NCI-H446 treated with DMSO at 0.1 percent for 48 hours (cell line): ENCODE measurements around the gene GPATCH11.

ENCODE experiments used
- DNase-seq: peaks from one replicate; lab custom pipeline; 2025; lab: John Stamatoyannopoulos, UW

Gene GPATCH11

GRCh38 chr2:37109523-37109922 is 25.2 kb downstream of the GPATCH11 start:
- DNase-seq = no peak

- no peak for DNase-seq
Observed at GRCh38 chr2:37110306-37111212, 26.2 kb downstream of the GPATCH11 start.

DNA sequence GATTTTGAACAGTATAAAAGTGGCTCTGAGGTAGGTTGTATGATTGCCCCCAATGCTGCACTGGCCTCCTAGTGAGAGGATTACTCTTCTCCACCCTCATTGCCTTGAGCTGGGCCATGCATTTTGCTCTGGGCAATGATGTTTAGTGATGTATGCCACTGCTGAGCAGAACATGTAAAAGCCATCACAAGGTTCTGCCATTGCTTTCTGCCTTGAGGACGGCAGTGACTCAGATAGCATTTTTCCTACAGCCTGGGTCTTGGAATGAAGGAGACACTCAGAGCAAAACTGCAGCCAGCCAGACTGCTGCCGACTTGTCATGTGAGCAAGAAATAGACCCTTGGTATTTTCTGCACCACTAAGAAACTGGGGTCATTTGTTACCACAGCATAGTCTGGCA is 27.6 kb downstream of the GPATCH11 start:
- no peak for DNase-seq

GRCh38 chr2:37117566-37117965 is 33.2 kb downstream of the GPATCH11 start:
- no peak for DNase-seq

DNA sequence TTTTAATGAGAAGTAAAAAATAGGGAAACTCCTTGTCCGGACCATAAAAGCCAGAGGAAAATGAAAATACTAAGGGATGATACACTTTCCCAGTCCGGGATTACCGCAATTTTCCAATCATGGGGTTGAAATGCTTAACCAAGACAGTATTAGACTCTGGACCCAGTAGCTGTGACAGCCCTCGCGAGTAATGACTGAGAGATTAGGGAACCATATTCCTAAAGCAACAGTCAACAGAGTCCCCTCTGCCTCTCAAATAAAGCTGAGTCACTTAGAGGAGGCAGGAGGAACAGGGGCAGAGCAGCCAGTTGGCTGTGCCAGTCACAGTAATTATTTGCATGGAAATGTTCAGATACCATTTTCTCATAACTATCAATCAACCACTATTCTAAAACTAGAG is 34.8 kb downstream of the GPATCH11 start:
- no peak for DNase-seq

GRCh38 chr2:37125416-37125815 is 41.1 kb downstream of the GPATCH11 start:
- DNase-seq = no peak

DNA sequence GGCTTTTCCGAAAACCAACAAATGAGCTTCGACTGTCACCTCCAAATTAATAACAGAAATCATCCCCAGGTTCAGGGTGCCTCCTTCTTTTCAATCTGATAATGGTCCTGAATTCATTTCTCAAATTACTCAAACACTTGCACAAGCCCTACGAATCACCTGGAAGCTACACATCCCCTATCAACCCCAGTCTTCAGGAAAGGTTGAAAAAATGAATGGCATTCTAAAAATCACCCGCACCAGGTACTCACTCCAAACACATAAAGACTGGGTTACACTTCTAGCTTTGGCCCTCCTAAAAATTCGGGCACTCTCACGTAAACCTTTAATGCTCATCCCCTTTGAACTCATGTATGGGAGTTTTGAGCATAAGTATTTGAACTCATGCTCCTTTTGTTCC is 48.6 kb downstream of the GPATCH11 start:
- no peak for DNase-seq

DNA sequence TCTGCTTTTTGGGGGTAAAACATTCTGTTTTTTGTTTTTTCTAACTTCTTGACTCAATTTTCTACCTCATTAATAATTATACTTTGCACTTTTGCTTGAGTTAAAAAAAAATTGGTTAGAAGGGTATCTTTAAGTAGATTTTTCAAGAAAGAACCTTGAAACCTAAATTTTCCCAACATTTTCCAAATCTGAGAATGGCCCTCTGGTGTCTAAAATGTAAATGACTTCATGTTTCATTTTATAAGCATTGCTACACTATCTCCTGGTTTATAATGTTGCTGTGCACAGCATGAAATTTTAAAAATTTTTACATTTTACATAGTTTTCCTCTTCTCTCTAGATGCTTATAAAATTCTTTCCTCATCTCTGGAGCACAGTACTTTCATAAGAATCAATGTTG is 58.2 kb downstream of the GPATCH11 start:
- no peak for DNase-seq

- DNase-seq = no peak
Observed at GRCh38 chr2:37143974-37144373, 59.7 kb downstream of the GPATCH11 start.

- DNase-seq = no peak
Observed at GRCh38 chr2:37146062-37146461, 61.7 kb downstream of the GPATCH11 start.

GRCh38 chr2:37148325-37148724 is 64.0 kb downstream of the GPATCH11 start:
- DNase-seq = no peak
